Measurements from ENCODE around the gene MRPL55. TPM values are rescaled to one million over a fixed set of nuclear protein-coding genes. Genes with fewer than 3 reads are reported as not detected.

Gene MRPL55
- total RNA-seq, 1 experiment from 2014 or later, result 63.7 TPM

DNA sequence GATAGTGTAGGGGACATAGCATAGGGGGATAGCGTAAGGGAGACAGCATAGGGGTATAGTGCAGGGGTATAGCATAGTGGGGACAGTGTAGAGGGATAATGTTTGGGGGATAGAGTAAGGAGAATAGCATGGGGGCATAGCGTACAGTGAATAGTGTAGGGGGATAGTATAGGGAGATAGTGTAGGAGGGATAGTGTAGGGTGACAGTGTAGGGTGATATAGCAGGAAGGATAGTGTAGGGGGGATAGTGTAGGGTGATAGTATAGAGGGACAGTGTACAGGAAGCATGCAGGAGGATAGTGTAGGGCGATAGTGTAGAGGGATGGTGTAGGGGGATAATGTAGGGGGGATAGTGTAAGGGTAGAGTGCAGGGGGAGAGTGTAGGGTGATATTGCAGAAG, 38.2 kb downstream of the MRPL55 start:
- no peak for DNase-seq
- TF ChIP-seq, protein P1, sequence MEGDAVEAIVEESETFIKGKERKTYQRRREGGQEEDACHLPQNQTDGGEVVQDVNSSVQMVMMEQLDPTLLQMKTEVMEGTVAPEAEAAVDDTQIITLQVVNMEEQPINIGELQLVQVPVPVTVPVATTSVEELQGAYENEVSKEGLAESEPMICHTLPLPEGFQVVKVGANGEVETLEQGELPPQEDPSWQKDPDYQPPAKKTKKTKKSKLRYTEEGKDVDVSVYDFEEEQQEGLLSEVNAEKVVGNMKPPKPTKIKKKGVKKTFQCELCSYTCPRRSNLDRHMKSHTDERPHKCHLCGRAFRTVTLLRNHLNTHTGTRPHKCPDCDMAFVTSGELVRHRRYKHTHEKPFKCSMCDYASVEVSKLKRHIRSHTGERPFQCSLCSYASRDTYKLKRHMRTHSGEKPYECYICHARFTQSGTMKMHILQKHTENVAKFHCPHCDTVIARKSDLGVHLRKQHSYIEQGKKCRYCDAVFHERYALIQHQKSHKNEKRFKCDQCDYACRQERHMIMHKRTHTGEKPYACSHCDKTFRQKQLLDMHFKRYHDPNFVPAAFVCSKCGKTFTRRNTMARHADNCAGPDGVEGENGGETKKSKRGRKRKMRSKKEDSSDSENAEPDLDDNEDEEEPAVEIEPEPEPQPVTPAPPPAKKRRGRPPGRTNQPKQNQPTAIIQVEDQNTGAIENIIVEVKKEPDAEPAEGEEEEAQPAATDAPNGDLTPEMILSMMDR (IDR thresholded peaks at IDR 0.05; ENCODE audit: insufficient read depth in 1 of 2, low read depth in 1 of 2, low read length in 1 of 2, severe bottlenecking in 1 of 2, unreplicated experiment in 1 of 2), result no peak
- intact Hi-C loops (cut with micrococcal nuclease; ENCODE audit: unreplicated experiment), result no loop called here
- no peak overlapping the region for H3K4me3 Mint-ChIP-seq (ENCODE audit: unreplicated experiment)
- H3K27me3 Mint-ChIP-seq (ENCODE audit: insufficient read depth, unreplicated experiment), result peaks cover 6% of the 10 kb centered on the region
- CTCF ChIA-PET, result no interaction called here
- H3K27ac Mint-ChIP-seq (ENCODE audit: unreplicated experiment), result no peak overlapping the region
- Histone ChIP-seq H3K36me3 (ENCODE audit: control insufficient read depth, insufficient read depth, low read length) (no peaks in the 10 kb centered on the region), H3K9me3 (no peaks in the 10 kb centered on the region), H3K27me3 (replicated peaks; ENCODE audit: control insufficient read depth, insufficient read depth, low read length) (no peaks in the 10 kb centered on the region), H3K4me3 (ENCODE audit: low read depth, low read length) (no peak overlapping the region), H3K4me1 (no peaks in the 10 kb centered on the region)
- peaks cover 9% of the 10 kb centered on the region for H3K36me3 Mint-ChIP-seq (ENCODE audit: insufficient read depth, unreplicated experiment)
- no peaks in the 10 kb centered on the region for H3K4me1 Mint-ChIP-seq (ENCODE audit: low read depth, unreplicated experiment)
- no peaks in the 10 kb centered on the region for H3K9me3 Mint-ChIP-seq (ENCODE audit: unreplicated experiment)
- POLR2A ChIA-PET, result no interaction called here
- no TSS peak for BruUV-seq (replicated peaks)

DNA sequence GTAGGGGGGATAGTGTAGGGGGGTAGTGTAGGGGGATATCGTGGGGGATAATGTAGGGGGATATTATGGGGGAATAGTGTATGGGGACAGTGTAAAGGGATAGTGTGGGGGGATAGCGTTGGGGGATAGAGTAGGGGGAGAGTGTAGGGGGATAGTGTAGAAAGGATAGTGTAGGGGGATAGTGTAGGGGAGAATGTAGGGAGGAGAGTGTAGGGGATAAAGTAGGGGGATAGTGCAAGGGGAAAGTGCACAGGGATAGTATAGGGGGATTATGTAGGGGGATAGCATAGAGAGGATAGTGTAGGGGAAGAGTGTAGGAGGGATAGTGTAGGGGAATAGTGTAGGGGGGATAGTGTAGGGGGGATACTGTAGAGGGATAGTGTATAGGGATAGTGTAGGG, 38.9 kb downstream of the MRPL55 start:
- Histone ChIP-seq H3K27me3 (replicated peaks; ENCODE audit: control insufficient read depth, insufficient read depth, low read length) (no peaks in the 10 kb centered on the region), H3K36me3 (ENCODE audit: control insufficient read depth, insufficient read depth, low read length) (no peaks in the 10 kb centered on the region), H3K9me3 (no peaks in the 10 kb centered on the region), H3K4me1 (no peaks in the 10 kb centered on the region), H3K4me3 (ENCODE audit: low read depth, low read length) (no peak overlapping the region)
- H3K27ac Mint-ChIP-seq (ENCODE audit: unreplicated experiment), result no peak overlapping the region
- no peaks in the 10 kb centered on the region for H3K4me1 Mint-ChIP-seq (ENCODE audit: low read depth, unreplicated experiment)
- H3K9me3 Mint-ChIP-seq (ENCODE audit: unreplicated experiment), result no peaks in the 10 kb centered on the region
- ChIA-PET POLR2A (no interaction called here), CTCF (no interaction called here)
- intact Hi-C loops (cut with micrococcal nuclease; ENCODE audit: unreplicated experiment), result no loop called here
- H3K36me3 Mint-ChIP-seq (ENCODE audit: insufficient read depth, unreplicated experiment), result peaks cover 7% of the 10 kb centered on the region
- TF ChIP-seq, protein P1 (IDR thresholded peaks at IDR 0.05; ENCODE audit: insufficient read depth in 1 of 2, low read depth in 1 of 2, low read length in 1 of 2, severe bottlenecking in 1 of 2, unreplicated experiment in 1 of 2), result no peak
- peaks cover 6% of the 10 kb centered on the region for H3K27me3 Mint-ChIP-seq (ENCODE audit: insufficient read depth, unreplicated experiment)
- H3K4me3 Mint-ChIP-seq (ENCODE audit: unreplicated experiment), result no peak overlapping the region
- no peak for DNase-seq
- BruUV-seq (replicated peaks), result no TSS peak

DNA sequence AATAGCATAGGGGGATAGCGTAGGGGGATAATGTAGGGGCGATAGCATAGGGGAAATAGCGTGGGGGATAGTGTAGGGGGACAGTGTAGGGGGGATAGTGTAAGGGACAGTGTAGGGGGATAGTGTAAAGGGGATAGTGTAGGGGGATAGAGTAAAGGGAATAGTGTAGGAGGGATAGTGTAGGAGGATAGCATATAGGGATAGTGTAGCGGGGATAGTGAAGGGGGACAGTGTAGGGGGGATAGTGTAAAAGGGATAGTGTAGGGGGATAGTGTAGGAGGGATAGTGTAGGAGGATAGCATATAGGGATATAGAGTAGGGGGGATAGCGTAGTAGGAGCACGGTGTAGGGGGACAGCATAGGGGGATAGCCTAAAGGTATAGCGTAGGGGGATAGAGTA, 40.7 kb downstream of the MRPL55 start:
- CTCF ChIA-PET, result no interaction called here
- Histone ChIP-seq H3K27me3 (replicated peaks; ENCODE audit: control insufficient read depth, insufficient read depth, low read length) (no peaks in the 10 kb centered on the region), H3K36me3 (ENCODE audit: control insufficient read depth, insufficient read depth, low read length) (no peaks in the 10 kb centered on the region), H3K4me3 (ENCODE audit: low read depth, low read length) (no peak overlapping the region), H3K4me1 (no peaks in the 10 kb centered on the region), H3K9me3 (no peaks in the 10 kb centered on the region)
- no TSS peak for BruUV-seq (replicated peaks)
- intact Hi-C loops (cut with micrococcal nuclease; ENCODE audit: unreplicated experiment), result no loop called here
- no peak for DNase-seq
- TF ChIP-seq, protein P1 (IDR thresholded peaks at IDR 0.05; ENCODE audit: insufficient read depth in 1 of 2, low read depth in 1 of 2, low read length in 1 of 2, severe bottlenecking in 1 of 2, unreplicated experiment in 1 of 2), result no peak
- Mint-ChIP-seq H3K4me3 (ENCODE audit: unreplicated experiment) (no peak overlapping the region), H3K27me3 (ENCODE audit: insufficient read depth, unreplicated experiment) (peaks cover 6% of the 10 kb centered on the region), H3K4me1 (ENCODE audit: low read depth, unreplicated experiment) (no peaks in the 10 kb centered on the region), H3K36me3 (ENCODE audit: insufficient read depth, unreplicated experiment) (peaks cover 6% of the 10 kb centered on the region), H3K9me3 (ENCODE audit: unreplicated experiment) (no peaks in the 10 kb centered on the region), H3K27ac (ENCODE audit: unreplicated experiment) (no peak overlapping the region)
- POLR2A ChIA-PET, result no interaction called here

All from Caco-2 (cell line).